NCI-H146 treated with DMSO at 0.1 percent for 48 hours (cell line): ENCODE data around the gene HMG20B.

ENCODE experiments used
- DNase-seq: peaks from one replicate; lab custom pipeline; 2025; ENCODE audit not compliant: unreplicated experiment; lab: John Stamatoyannopoulos, UW

The HMG20B gene

DNA sequence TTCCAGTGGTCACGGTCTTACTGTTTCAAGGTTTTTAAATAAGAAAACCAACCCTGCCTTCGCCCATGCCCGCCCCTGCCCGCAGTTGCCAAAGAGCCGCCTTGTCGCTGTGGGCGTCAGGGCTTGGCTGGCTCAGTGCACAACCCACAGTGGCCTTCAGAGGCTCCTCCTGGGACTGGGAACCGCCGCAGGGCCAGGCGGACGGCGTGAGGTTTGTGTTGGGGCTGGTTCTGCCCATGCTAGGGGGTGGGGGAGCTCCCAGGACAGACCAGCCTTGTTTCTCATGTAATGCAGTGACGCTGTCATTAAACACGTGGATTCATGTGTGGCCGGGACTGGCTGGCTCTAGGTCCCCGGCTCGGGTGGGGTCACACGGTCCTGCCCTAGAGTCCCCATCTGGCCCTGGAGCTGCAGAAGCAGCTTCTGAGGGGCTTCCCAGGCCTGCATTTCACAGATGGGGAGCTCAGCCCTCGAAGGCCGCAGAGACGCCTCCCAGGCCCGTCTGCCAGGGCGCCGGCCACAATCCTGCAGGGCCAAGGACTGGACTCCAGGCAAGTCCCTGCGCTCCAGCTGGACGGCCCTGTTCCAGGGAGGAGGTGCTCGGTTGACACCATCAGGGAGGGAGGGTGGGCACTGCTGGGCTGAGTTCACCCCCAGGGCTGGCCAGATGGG lies 36.2 kb upstream of the HMG20B start:
- no peak for DNase-seq

DNA sequence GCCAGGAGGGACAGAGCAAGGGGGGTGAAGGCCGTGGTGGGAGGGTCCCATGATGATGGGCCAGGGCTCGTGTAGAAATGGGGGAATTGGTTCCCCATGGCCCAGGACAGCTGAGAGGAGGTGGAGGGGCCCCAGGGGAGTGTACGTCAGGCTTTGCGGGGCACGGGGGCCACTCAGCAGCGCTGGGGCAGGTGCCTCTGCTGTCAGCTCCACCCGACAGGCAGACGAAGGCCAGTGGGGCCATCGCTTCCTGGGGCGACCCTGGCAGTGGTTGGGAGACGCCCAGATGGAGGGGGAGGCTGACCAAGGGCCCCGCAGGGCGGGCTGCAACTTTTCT lies 35.7 kb upstream of the HMG20B start:
- DNase-seq, result no peak

DNA sequence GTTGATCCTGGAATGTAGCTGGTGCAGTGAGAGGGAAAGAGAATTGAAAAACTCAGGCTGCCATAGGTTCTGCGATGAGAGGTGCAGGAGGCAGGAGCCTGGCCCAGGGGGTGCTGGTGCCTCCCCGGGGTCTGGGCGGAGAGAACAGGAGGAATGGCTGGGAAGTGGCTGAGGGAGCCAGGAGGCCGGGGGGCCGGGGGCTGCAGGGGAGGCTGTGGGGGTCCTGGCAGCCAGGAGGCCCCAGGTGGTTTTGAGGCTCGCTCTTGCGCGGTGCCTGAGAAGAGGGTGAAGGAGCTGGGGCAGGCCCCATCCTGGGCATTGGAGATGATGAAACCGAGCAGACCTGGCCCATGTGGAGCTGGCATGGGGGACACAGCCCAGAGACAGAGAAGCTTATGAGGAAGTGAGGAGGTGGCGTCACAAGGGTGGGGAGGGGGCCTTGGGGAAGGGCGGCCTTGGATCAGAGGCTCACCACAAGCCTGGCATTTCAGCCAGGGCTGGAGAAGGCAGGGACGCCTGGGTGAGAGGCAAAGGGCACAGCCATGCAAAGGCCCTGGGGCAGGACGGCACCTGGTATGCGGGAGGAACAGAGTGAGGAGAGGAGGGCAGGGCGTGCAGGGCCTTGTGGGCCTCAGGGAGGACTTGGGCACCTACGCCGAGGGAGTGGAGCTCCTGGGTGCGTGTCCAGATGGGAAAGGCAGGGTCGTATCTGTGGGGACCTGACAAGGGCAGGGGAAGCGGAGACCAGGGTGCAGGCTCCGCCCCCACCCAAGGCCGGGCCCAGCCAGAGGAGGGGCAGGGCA lies 35.1 kb upstream of the HMG20B start:
- no peak for DNase-seq

DNA sequence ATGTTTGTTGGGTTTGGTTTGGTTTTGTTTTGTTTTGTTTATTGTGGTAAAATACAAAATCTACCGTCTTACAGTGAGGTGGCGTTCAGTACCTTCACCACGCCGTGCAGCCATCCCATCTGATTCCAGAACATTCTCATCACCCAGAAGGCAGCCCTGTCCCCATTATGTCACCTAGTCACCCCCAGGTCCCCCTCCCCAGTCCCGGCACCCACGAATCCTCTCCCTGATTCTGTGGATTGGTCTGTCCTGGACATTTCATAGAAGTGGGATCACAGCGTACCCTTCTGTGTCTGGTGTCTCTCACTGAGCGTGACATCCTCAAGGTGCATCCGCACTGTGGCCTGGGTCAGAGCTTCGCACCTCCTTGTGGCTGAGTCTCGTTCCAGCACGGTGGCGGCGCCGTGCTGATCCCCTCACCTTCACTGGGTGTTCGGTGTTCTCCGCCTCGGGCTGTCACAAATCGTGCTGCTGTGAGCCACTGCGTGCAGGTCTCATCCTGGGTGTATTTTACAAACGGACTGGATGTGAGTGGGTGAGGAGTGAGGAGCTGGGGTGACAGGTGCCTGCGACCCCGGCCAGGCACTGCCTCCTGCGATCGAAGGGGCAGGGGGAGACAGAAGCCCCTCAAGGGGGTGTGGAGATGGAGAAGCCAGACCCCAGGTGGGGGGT lies 34.4 kb upstream of the HMG20B start:
- no peak for DNase-seq

DNA sequence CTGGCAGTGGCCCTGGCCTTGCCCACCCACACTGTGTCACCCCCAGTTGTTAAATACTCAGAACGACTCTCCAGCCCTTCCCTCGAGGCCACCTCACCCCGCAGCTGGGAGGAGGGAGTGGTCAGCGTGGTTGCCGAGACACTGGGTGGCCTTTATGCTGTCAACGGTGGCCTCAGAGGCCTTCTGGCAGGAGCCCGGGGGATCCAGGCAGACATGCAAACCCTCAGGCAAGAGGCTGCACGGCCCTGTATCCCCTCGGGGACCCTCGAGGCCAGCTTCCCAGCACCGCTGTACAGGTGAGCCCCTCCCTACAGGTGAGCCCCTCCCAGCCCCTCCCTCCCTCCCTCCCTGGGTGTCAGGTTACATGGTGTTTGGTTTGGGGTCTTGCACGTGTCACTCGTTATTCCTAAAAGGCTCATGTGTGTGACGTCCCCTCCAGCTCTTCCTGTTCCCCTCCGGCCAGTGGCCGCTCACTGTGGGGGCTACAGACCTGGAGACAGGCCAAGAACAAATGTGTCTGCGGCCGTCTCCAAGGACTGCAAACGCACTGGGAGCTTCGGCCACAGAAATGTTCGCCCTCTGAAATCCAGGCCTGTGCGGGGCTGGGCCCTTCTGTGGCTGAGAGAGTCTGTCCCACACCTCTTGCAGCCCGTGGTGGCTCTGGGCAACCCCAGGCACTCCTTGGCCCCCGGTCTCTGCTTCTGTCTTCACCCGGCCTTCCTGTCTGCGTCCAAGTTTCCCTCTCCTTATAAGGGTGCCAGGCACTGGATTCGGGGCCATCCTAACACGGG lies 33.6 kb upstream of the HMG20B start, which contains the start of gene TEKTIP1:
Gene TEKTIP1 (plus strand): TSS at position 210 of the 791 bp plus-strand sequence. CDS start 4 bp downstream, at position 214.
- DNase-seq, result no peak

DNA sequence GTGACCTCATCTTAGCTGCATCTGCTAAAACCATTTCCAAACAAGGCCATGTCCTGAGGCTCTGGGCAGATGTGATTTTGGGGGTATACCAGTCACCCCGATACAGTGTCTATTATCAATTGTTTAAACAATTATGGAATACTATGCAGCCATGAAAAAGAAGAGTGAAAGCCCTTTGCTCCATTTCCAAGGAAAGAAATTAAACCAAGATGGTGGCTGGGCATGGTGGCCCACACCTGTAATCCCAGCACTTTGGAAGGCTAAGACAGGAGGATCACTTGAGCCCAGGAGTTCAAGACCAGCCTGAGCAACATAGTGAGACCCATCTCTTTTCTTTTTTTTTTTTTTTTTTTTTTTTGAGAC lies 33.0 kb upstream of the HMG20B start:
- no peak for DNase-seq

DNA sequence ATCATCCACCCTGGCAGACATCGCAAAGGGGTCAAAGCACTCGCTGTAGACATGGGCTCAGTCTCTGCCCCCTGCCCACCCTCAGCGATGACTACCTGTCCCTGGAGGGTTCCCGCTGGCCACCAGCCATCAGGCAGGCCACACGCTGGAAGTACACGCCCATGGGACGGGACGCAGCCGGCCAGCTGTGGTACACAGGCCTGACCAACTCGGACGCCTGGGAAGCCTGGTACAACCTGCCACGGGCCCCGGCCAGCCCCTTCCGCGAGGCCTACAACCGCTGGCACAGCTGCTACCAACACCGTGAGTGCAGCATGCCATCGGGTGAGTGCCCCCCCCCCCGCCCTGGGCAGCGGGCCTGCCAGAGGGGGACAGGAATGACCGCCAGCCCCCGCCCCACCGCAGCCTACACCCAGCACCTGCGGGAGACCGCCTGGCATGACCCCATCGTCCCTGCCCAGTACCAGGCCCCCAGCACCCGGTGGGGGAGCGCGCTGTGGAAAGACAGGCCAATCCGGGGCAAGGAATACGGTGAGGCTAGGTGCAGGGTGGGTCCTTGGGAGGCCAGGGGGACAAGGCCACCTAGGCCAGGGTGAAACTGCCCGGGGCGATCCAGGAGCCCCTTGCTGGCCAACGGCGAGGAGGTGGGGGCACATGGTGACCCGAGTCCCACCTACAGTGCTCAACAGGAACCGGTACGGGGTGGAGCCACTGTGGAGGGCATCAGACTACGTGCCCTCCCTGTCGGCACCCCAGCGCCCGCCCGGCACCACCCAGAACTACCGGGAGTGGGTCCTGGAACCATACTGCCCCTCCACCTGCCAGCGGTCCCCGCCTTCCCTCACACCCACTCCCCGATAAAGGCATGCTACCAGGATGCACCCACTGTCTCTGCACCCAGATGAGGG lies 29.3 kb upstream of the HMG20B start:
- DNase-seq, result no peak

DNA sequence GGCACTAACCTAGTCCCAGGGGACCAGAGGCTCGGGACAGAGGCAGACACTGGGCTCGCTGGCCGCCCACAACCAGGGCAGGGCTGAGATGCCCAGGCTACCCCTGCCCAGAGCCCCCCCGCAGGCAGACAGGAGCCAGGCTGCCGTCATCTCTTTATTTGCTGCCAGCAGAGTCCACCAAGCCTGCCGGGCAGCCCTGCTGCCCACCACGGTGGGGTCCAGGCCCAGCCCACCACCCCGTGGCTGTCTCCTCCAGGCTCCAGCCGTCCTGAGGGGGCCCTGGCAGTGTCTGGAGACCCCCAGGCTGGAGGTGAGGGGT lies 28.7 kb upstream of the HMG20B start:
- no peak for DNase-seq

DNA sequence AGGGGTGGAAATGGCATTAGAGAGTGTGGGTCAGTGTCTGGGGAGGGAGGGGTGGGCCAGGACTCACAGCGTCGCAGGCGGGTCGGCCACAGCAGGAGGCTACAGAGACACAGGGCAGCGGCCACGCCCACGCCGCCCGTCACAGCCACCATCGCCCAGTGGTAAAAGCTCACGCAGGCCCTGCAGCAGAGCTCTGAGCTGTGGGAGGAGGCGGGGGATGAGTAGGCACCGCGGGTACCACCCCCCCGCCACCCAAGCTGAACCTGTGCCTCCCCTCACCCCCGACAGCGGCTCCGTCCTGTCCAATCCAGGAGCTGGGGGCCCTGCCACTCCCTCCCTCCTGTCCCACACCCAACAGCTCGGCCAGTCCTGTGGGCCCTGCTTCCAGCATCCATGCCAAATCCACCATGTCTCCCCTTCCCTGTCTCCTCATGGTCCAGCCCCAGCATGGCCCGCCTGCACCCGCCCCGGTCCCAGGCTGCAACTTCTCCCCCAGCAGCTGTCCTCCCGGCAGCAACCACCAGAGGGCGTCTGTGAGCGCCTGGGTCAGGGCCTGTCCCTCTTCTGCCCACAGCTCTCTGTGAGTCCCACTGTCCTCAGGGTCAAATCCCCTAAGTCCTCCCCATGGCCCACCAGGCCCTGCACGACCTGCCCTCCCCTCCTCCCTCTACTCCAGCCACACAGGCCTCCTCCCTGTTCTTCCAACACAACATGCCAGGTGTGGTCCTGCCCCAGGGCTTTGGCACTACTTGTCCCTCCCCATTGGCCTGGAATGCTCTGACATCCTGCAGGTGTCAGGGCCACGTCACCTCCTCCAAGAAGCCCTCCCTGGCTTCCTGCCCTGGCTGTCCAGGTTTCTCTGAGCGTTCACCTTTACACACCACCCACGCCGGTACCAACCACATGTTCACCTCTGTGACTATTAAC lies 27.7 kb upstream of the HMG20B start:
- DNase-seq, result no peak

DNA sequence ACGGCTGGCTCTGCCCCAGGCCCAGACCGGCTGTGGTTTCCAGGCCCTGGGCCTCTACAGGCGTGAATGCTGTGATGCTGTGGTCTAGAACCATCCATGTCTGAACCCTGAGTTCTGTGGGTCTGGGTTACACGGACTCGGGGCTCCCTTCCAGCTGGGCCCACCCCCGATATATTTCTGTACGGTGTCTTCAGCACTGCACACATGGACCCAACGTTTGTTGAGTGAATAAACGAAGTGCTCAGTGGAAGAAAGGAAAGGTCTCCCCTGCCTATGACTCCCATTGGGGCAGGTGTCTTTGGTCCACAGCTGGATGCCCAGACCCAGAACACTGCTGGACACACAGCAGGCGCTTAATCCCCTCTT lies 27.1 kb upstream of the HMG20B start:
- no peak for DNase-seq

DNA sequence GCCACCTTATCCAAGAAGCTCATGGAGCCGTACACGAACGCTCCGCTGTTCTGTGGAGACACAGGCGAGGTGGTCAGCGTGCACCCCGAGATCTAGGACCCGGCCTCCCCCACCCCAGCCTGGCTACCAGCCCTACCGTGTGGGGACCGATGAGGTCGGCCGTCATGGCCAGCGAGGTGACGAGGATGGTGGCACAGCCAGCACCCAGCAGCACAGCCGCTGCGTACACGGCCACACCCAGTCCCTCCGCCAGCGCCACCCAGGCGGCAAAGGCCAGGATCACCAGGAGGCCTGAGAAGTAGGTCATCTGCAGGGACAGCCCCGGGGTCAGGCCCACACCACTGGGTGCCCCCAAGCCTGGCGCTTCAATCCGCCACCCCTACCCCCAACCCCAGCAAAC lies 26.6 kb upstream of the HMG20B start:
- DNase-seq, result no peak

DNA sequence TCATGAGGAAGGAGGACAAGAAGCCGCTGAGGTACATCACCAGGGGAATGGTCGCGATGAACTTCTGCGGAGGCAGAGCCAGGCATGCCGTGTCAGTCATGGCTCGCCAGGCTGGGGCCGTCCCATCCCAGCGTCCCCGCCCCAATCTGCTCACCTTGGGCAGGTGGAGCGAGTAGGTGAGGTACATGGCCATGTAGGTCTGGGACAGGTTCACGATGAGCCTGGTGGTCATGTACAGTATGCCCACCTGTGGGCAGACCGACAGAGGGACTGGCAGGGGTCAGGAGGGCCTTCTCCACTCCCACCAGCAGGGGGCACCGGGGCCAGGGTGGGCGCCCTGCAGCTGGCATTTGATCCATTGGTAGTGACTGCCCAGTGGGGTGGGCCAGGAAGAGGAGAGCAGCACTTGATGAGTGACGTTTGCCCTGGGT lies 25.4 kb upstream of the HMG20B start:
- no peak for DNase-seq

DNA sequence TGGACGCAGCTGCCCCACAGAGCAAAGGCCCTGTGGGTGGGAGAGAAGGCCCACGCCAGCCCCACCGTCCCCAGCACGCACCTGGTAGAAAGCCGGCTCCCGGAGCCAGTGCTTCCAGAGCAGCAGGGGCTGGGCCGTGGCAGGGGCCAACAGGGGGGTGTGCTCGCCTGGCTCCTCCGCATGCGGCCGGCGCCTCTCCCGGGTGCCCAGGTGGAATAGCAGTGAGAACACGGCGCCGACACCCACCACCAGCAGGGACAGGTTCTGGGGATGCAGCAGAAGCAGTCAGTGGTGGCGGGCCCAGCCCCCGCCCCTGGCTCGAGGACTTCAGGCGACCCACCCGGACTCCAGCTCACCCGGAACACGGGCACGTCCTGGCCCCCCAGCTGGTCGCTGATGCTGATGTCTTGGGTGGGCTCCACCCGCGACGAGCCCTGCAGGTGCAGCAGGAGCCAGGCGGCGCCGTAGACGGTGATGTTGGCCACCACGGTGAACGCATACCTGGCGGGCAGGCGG lies 24.9 kb upstream of the HMG20B start:
- no peak for DNase-seq

DNA sequence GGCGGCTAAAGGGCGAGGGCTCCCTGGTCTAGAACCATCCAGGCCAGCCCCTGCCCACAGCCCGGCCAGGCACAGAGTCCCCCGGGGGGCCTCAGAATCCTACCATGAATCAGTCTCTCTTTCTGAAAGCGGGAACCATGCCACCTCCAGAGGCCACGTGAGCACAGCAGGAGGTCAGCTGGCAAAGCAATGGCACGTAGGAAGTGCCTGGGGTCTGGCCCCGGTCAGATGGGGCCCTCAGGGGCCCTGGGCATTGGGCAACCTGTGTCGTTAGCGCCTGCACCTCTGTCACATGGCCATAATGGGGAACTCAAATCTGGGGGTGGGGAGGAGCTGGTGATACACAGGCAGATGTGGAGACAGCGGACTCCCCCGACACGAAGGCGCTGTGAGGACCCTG lies 24.1 kb upstream of the HMG20B start:
- DNase-seq, result no peak

DNA sequence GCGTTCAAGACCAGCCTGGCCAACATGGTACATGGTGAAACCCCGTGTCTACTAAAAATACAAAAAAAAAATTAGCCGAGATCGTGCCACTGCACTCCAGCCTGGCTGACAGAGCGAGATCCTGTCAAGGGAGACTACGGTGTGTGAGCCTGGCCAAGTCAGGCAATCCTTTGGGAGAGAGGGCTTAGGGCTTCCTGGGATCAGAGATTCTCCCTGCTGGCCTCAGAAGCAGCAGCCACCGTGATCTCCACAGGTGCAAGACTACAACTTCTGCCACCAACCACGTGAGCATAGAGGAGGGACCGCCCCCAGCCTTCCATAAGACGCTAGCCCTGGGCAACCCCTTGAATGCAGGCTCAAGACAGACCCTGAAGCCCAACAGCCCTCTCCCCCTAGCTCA lies 22.9 kb upstream of the HMG20B start:
- DNase-seq, result no peak

DNA sequence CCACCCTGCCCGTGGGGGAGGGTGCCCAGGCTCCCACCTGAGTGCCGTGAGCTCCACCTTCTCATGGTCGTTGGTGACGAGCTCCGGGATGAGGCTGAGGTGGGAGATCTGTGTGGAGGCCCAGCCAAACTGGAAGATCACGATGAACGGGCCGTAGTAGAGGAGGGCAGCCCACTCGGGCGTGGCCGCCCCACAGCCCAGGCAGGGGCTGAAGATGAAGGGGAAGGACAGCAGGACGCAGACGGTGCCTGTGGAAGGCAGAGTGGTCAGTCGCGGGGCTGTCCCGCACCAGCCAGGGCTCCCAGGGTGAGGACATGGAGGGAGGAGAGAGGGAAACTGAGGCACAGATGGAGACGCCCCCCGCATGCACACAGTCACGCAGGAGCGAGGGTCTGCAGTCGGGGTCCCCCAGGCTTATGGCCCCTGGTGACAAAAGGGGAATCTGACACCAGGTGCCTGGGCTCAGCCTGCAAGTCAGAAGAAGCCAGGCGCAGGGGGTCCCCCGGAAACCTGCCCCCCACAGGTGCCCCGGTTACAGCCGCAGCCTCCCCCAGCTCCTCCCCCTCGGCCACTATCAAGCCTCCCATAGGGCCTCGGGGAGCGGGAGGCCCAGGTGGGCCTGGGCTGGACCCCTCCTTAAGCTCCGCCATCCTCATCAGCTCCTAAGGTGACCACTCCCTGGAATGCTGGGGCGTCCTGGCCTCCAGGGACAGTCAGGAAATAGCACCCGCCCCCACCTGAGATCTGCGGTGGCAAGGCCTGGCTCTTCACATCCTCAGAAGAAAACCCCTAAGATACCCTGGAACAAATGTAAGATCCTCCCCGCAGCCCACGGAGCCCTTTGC lies 21.6 kb upstream of the HMG20B start:
- DNase-seq, result no peak

DNA sequence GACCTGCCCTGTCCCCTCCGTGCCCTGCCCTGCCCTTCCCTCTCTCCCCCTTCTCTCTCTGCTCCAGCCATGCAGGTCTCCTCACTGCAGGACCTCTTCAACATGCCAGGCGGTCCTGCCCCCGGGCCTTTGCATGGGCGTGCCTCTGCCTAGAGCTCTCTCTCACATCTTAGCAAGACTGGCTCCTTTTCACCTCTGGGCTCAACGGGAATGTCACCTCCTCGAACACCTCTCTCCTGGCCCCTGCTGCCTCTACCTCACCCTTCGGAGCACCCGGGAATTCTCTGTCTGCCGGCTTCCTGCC lies 21.0 kb upstream of the HMG20B start:
- no peak for DNase-seq

DNA sequence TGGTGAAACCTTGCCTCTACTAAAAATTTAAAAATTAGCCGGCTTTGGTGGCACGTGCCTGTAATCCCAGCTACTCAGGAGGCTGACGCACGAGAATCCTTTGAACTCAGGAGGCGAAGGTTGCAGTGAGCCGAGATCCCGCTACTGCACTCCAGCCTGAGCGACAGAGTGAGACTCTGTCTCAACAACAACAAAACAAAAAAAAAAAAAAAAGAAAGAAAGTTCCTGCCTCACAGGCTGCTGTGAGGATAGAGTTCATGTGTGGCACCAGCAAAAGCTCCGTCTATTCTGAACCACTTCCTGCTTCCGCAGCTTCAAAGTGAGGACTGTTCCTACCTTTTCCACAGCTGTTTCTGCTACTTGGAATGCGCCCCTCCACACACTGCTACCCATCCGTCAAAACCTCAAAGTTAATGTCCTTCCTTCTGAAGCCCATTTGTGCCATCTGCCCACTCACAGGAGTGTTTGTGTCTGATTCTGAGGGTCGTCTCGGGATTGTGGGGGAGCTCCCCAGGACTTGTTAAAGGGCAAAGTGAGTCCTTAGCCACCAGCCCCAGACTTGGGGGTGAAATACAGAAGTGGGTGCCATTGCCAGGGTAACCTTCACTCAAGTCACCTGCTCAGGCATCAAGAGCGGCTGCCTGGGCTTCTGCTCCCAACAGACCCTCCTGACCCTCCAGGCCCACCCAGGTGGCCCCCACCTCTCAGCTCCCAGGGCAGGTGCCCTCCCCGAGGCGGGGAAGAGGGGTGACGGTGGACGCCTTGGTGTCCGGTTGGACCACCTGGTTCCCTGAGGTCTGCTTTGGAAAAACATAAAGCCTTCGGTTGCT lies 18.3 kb upstream of the HMG20B start:
- DNase-seq, result no peak
